ENCODE data around the gene RENBP.

Gene RENBP

DNA sequence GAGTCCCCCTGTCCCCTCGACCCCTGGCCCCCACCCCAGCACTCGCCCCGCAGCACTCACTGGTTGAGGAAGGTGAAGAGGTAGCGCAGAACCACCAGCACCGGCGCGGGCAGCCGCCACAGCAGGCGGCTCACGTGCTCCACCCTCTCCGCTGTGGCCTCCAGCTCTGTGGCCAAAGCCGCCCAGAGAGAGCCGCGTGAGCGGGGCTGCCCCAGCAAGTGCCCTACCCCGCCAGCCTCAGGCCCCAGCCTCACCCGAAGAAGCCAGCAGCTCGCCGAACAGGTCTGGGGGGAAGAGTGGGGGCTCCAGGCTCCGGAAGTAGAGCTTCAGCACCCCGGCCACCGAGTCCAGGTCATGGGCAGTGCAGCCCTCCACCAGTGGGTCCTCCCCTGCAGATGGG lies 34.0 kb downstream of the RENBP start:
- TF ChIP-seq ZFX (IDR thresholded peaks at IDR 0.05; ENCODE audit: borderline replicate concordance): no peak
- TF ChIP-seq, protein P1, sequence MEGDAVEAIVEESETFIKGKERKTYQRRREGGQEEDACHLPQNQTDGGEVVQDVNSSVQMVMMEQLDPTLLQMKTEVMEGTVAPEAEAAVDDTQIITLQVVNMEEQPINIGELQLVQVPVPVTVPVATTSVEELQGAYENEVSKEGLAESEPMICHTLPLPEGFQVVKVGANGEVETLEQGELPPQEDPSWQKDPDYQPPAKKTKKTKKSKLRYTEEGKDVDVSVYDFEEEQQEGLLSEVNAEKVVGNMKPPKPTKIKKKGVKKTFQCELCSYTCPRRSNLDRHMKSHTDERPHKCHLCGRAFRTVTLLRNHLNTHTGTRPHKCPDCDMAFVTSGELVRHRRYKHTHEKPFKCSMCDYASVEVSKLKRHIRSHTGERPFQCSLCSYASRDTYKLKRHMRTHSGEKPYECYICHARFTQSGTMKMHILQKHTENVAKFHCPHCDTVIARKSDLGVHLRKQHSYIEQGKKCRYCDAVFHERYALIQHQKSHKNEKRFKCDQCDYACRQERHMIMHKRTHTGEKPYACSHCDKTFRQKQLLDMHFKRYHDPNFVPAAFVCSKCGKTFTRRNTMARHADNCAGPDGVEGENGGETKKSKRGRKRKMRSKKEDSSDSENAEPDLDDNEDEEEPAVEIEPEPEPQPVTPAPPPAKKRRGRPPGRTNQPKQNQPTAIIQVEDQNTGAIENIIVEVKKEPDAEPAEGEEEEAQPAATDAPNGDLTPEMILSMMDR (IDR thresholded peaks at IDR 0.05): no peak
- no peak overlapping the region for H3K27ac ChIP-seq

DNA sequence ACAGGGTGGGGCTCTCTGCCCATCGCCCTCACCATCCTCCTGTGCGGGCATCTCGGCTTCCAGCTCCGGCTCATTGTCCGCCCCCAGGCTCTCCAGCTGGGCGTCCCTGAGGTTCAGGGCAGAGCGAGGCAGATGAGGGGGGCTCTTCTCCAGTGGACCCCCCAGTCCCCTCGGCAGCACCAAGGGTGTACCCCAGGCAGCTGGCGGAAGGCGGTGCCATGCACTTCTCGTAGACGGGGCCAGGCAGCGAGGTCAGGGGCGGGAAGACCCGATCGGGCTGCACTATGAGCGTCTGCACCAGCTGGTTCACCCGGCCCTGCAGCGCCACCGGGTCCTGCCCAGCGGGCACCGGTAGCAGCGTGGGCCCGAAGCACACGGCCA lies 34.5 kb downstream of the RENBP start:
- no peak for TF ChIP-seq ZFX (IDR thresholded peaks at IDR 0.05; ENCODE audit: borderline replicate concordance)
- TF ChIP-seq, protein P1 (IDR thresholded peaks at IDR 0.05): no peak
- H3K27ac ChIP-seq: no peak overlapping the region

DNA sequence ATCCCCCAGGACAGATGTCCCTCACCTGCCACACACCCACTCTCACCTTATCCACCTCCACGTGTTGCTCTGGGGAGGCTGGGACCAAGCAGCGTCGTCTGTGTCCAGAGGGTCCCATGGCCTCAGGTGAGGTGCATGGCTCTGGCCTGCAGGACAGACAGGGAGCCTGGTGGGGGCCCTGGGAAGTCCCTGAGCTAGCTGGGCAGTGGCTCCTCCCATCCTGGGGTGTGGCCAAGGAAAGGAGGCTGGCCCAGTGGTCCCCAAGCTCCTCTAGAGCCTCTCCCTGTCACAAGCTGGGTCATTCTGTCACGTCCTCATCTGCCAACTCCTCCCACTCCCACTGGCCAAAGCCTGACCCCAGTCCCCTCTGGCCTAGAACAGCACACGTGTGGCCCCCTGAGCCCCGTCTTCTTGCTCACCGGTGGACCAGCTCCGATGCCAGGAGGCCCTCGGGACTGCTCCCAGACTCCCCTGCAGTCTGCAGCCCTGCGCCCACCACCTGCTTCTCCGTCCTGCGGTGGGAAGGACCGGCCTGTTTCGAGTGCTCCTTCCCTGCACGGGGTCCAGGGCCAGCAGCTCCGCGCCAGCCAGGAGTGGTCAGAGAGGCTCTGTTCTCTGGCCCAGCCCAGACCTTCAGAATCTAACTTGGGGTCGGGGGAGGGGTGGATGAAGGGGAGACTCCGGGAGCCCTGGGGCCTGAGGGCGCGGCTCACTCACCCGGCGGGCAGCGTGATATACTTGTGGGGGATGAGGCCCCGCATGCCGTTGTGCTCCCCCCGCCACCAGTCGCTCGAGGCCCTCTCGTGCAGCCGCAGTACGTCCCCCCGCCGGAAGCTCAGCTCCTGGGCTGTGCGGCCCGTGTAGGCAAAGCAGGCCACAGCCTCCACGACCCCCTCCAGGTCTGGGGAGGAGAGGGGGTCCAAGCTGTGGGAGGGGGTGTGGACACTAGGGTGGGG lies 35.1 kb downstream of the RENBP start:
- TF ChIP-seq, protein P1 (IDR thresholded peaks at IDR 0.05): no peak
- TF ChIP-seq ZFX (IDR thresholded peaks at IDR 0.05; ENCODE audit: borderline replicate concordance): no peak
- H3K27ac ChIP-seq: no peak overlapping the region

DNA sequence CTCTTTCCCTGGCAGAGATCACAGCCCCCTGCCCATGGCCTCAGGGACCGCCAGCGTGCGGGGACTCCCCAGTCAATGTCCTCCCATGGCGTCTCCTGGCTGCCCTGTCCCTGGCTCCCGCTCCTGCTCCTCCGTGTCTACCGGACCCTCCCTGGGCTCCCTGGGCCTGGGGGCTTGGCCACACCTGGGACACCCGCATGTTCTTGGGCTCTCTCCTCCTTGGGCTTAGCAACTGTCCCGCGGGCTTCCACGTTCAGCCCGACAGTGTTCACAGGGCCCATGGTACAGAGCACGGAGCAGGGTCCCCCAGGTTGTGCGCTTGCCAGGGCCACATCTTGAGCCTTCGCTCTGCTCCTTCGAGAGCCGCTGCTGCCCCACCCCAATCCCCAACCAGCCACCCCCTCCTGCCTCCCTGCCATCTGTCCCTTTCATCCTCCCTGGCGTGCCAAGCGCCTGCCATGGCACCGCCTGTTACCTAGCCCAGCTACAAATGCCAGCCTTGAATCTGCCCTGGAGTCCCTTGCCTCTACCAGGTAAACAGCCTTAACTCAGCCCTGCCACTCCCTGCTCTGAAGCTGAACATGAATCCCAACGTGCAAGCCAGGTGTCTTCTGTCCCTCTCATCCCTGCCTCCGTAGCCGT lies 36.1 kb downstream of the RENBP start:
- no peak overlapping the region for H3K27ac ChIP-seq
- TF ChIP-seq, protein P1 (IDR thresholded peaks at IDR 0.05): no peak
- TF ChIP-seq ZFX (IDR thresholded peaks at IDR 0.05; ENCODE audit: borderline replicate concordance): no peak

DNA sequence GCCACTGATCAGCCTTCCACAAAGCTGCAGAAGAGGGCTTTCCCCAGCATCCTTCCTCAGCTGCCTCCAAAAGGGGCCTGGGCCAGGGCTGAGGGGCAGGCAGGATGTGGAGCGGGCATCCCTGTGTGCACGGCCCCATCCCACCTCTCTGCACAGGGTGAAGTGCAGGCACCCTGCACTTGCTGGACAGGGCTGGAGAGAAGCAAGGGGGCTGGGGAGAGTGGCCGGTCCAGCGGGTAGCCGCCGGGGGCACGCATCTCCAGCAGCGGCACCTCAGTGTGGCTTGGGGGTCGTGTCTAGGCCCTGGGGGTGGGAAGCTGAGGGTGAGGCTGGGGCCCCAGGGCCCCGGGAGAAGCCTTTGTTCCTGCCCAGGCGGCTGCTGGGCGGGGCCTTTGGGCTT lies 37.0 kb downstream of the RENBP start:
- H3K27ac ChIP-seq: no peak overlapping the region
- TF ChIP-seq ZFX (IDR thresholded peaks at IDR 0.05; ENCODE audit: borderline replicate concordance): no peak
- TF ChIP-seq, protein P1 (IDR thresholded peaks at IDR 0.05): no peak

DNA sequence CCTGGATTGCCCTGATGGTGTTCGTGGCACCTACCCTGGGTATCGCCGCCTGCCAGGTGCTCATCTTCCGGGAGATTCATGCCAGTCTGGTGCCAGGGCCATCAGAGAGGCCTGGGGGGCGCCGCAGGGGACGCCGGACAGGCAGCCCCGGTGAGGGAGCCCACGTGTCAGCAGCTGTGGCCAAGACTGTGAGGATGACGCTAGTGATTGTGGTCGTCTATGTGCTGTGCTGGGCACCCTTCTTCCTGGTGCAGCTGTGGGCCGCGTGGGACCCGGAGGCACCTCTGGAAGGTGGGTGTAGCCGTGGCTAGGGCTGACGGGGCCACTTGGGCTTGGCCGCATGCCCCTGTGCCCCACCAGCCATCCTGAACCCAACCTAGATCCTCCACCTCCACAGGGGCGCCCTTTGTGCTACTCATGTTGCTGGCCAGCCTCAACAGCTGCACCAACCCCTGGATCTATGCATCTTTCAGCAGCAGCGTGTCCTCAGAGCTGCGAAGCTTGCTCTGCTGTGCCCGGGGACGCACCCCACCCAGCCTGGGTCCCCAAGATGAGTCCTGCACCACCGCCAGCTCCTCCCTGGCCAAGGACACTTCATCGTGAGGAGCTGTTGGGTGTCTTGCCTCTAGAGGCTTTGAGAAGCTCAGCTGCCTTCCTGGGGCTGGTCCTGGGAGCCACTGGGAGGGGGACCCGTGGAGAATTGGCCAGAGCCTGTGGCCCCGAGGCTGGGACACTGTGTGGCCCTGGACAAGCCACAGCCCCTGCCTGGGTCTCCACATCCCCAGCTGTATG lies 38.1 kb downstream of the RENBP start:
- TF ChIP-seq ZFX (IDR thresholded peaks at IDR 0.05; ENCODE audit: borderline replicate concordance): no peak

DNA sequence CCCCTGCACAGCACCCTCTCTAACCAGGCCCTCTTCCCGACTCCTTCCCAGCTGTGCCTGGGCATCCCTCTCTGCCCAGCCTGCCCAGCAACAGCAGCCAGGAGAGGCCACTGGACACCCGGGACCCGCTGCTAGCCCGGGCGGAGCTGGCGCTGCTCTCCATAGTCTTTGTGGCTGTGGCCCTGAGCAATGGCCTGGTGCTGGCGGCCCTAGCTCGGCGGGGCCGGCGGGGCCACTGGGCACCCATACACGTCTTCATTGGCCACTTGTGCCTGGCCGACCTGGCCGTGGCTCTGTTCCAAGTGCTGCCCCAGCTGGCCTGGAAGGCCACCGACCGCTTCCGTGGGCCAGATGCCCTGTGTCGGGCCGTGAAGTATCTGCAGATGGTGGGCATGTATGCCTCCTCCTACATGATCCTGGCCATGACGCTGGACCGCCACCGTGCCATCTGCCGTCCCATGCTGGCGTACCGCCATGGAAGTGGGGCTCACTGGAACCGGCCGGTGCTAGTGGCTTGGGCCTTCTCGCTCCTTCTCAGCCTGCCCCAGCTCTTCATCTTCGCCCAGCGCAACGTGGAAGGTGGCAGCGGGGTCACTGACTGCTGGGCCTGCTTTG lies 38.9 kb downstream of the RENBP start:
- H3K27ac ChIP-seq: no peak overlapping the region
- TF ChIP-seq ZFX (IDR thresholded peaks at IDR 0.05; ENCODE audit: borderline replicate concordance): no peak
- TF ChIP-seq, protein P1 (IDR thresholded peaks at IDR 0.05): no peak

More for the DNA sequence above, 38.1 kb downstream of the RENBP start:
- no peak overlapping the region for H3K27ac ChIP-seq

All from 22Rv1 (cell line).